Astrocyte of the cerebellum (primary cell): ENCODE data around the gene GRID2.

Experiments used
- DNase-seq: peaks from one replicate; pipeline ENCODE4 v3.0.0-alpha.2; 2011; ENCODE audit warnings: low read depth
- H3K4me3 ChIP-seq: 2 replicates; pipeline ENCODE4 v1.5.1; 2011; ENCODE audit warnings: mild to moderate bottlenecking, low read depth, low read length, moderate library complexity
- in situ Hi-C: cut with HindIII; loops from 2 replicates; pipeline ENCODE4 v1.10.0; 2017; ENCODE audit warnings: low sequenced_read_pairs
- TF ChIP-seq, protein P1 (sequence below): IDR thresholded peaks from 2 replicates; pipeline ENCODE4 v1.5.1; 2012; ENCODE audit warnings: low read length, low read depth, moderate library complexity, mild to moderate bottlenecking; ENCODE audit errors: missing control alignments

Gene GRID2

GRCh38 chr4:93451954-93452353, 1148.2 kb downstream of the GRID2 start:
- in situ Hi-C loops: no loop called here
- DNase-seq: no peak
- TF ChIP-seq, protein P1, sequence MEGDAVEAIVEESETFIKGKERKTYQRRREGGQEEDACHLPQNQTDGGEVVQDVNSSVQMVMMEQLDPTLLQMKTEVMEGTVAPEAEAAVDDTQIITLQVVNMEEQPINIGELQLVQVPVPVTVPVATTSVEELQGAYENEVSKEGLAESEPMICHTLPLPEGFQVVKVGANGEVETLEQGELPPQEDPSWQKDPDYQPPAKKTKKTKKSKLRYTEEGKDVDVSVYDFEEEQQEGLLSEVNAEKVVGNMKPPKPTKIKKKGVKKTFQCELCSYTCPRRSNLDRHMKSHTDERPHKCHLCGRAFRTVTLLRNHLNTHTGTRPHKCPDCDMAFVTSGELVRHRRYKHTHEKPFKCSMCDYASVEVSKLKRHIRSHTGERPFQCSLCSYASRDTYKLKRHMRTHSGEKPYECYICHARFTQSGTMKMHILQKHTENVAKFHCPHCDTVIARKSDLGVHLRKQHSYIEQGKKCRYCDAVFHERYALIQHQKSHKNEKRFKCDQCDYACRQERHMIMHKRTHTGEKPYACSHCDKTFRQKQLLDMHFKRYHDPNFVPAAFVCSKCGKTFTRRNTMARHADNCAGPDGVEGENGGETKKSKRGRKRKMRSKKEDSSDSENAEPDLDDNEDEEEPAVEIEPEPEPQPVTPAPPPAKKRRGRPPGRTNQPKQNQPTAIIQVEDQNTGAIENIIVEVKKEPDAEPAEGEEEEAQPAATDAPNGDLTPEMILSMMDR: no peak
- no peak overlapping the region for H3K4me3 ChIP-seq

DNA sequence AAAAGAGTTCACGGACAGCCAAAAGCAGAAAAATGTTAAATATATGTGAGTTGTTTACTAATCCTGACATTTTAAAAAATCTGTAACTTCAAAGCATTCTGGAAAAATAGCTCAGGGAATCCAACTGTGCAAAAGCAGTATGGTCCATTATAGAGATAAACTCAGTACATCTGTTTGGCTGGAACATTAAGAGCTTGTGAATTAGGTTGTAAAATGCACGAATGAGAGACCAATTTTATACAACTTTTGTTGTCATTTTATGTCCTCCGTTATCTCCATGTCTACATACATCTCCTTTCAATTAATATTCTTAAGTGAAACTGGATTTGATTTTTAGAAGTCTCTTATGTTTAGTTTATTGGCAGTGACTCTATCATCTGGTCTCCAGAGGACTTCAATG, 1157.8 kb downstream of the GRID2 start:
- DNase-seq: no peak
- in situ Hi-C loops: no loop called here
- TF ChIP-seq, protein P1: no peak
- H3K4me3 ChIP-seq: no peak overlapping the region

DNA sequence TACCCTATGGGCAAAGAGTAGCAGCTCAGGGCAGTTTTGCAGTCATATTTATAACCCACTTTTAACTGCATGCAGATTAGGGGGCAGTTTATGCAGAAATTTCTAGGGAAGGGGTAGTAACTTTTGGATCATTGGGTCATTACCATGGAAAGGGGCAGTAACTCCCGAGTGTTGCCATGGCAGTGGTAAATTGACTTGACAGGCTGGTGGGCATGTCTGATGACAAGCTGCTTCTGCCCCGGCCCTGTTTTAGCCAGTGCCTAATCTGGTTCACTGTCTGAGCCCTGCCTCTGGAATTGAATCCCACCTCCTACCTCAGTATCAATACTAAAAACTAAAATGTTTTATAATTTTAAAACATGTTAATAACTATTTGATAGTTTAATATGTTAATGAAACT, 1162.7 kb downstream of the GRID2 start:
- no peak for DNase-seq
- H3K4me3 ChIP-seq: no peak overlapping the region
- in situ Hi-C loops: no loop called here
- TF ChIP-seq, protein P1: no peak

GRCh38 chr4:93467484-93468155, 1163.9 kb downstream of the GRID2 start:
- no peak overlapping the region for H3K4me3 ChIP-seq
- TF ChIP-seq, protein P1: no peak
- in situ Hi-C loops: no loop called here
- DNase-seq: no peak

DNA sequence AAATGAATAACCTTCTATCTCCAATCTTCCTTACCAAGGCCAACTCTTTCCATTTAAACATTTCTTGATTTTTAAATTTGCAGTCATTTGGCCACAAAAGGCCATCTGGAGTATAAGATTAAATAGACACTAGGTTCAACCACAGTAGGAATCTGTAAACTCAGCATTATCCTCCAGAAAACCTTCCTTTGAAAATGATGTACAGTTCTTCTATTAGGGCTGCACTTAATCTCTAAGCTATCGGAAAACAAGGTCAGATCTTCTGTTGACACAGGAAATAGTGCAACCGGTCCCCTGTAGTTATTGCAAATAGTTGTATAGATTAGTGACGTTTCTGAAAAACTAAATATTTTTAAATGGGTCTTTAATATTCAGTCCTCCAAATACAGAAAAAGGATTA, 1165.8 kb downstream of the GRID2 start:
- DNase-seq: no peak
- TF ChIP-seq, protein P1: no peak
- no peak overlapping the region for H3K4me3 ChIP-seq
- in situ Hi-C loops: no loop called here

GRCh38 chr4:93475730-93476129, 1172.0 kb downstream of the GRID2 start:
- in situ Hi-C loops: no loop called here
- no peak for DNase-seq
- no peak overlapping the region for H3K4me3 ChIP-seq
- TF ChIP-seq, protein P1: no peak
